Endodermal cell (in vitro differentiated cells): ENCODE measurements around the gene CLMN. TPM values are rescaled to one million over a fixed set of nuclear protein-coding genes. Genes with fewer than 3 reads are reported as not detected.
A peak's percentile ranks its signal among the peaks of the same experiment; 100 is the strongest.

Source experiments
- DNase-seq: peaks from one replicate; pipeline ENCODE4 v3.0.0-alpha.2; 2017
- H3K27ac ChIP-seq: 2 replicates; pipeline ENCODE4 v1.5.1; 2013; ENCODE audit warnings: mild to moderate bottlenecking, low read depth, low read length, moderate library complexity
- H3K27me3 ChIP-seq: 2 replicates; pipeline ENCODE4 v1.6.1; 2013; ENCODE audit warnings: mild to moderate bottlenecking, low read length, moderate library complexity; ENCODE audit not compliant: insufficient read depth, control insufficient read depth, poor library complexity, severe bottlenecking
- H3K36me3 ChIP-seq: 2 replicates; pipeline ENCODE4 v1.7.0; 2013; ENCODE audit warnings: mild to moderate bottlenecking, low read length, moderate library complexity; ENCODE audit not compliant: control insufficient read depth, insufficient read depth
- H3K4me1 ChIP-seq: one replicate; pipeline ENCODE4 v1.7.0; 2013; ENCODE audit warnings: low read length; ENCODE audit not compliant: control insufficient read depth, insufficient read depth
- H3K4me3 ChIP-seq: 2 replicates; pipeline ENCODE4 v1.5.1; 2013; ENCODE audit warnings: mild to moderate bottlenecking, low read length, moderate library complexity
- H3K9ac ChIP-seq: 2 replicates; pipeline ENCODE4 v1.6.1; 2013; ENCODE audit warnings: mild to moderate bottlenecking, low read length, moderate library complexity; ENCODE audit not compliant: poor library complexity, severe bottlenecking; ENCODE audit errors: extremely low read depth
- H3K9me3 ChIP-seq: 2 replicates; pipeline ENCODE4 v1.6.1; 2013; ENCODE audit warnings: mild to moderate bottlenecking, low read length, moderate library complexity; ENCODE audit not compliant: control insufficient read depth
- H3K27ac Mint-ChIP-seq: 2 replicates; pipeline ENCODE4 v1.8.0; 2020; ENCODE audit warnings: mixed read lengths
- H3K27me3 Mint-ChIP-seq: 2 replicates; pipeline ENCODE4 v1.8.0; 2021; ENCODE audit warnings: mild to moderate bottlenecking, mixed read lengths; ENCODE audit not compliant: insufficient read depth
- H3K36me3 Mint-ChIP-seq: 2 replicates; pipeline ENCODE4 v1.8.0; 2020; ENCODE audit warnings: low read depth, mixed read lengths
- H3K4me1 Mint-ChIP-seq: 2 replicates; pipeline ENCODE4 v1.8.0; 2020; ENCODE audit warnings: mixed read lengths
- H3K4me3 Mint-ChIP-seq: 2 replicates; pipeline ENCODE4 v1.8.0; 2020; ENCODE audit warnings: mild to moderate bottlenecking, moderate library complexity, mixed read lengths
- H3K9me3 Mint-ChIP-seq: 2 replicates; pipeline ENCODE4 v1.8.0; 2020; ENCODE audit warnings: mild to moderate bottlenecking, mixed read lengths
- WGBS, 2 experiments: methylation state at CpG; one replicate each; pipeline versions ENCODE4 v1.1.5 to v1.1.7; 2013; ENCODE audit warnings: missing lambda C conversion rate in 2 of 2, mixed read lengths in 1 of 2; ENCODE audit not compliant: insufficient coverage in 1 of 2, insufficient read length in 1 of 2; 5-methylcytosine and 5-hydroxymethylcytosine counted together
- total RNA-seq, 2 donors: library from RNA; stranded (reverse); fragmentation: NEBNext Ultra II Directional in 1 of 2; extraction: Animal tissue kit (Norgen Biotek cat#: 25700) in 1 of 2; gene quantifications; 2 replicates in 1 of 2; 3 replicates in 1 of 2; pipeline ENCODE4 v1.2.1, GENCODE V29; 2021
- TF ChIP-seq, protein P1 (sequence below): fragments of 200-600 bp; sonication (generic); conservative IDR thresholded peaks from 2 replicates; pipeline ENCODE4 v1.5.0; 2021; ENCODE audit warnings: antibody characterized with exemption, mild to moderate bottlenecking

The CLMN gene
- total RNA-seq, 2 donors from 2014 or later: 9.5 to 11.7 TPM

DNA sequence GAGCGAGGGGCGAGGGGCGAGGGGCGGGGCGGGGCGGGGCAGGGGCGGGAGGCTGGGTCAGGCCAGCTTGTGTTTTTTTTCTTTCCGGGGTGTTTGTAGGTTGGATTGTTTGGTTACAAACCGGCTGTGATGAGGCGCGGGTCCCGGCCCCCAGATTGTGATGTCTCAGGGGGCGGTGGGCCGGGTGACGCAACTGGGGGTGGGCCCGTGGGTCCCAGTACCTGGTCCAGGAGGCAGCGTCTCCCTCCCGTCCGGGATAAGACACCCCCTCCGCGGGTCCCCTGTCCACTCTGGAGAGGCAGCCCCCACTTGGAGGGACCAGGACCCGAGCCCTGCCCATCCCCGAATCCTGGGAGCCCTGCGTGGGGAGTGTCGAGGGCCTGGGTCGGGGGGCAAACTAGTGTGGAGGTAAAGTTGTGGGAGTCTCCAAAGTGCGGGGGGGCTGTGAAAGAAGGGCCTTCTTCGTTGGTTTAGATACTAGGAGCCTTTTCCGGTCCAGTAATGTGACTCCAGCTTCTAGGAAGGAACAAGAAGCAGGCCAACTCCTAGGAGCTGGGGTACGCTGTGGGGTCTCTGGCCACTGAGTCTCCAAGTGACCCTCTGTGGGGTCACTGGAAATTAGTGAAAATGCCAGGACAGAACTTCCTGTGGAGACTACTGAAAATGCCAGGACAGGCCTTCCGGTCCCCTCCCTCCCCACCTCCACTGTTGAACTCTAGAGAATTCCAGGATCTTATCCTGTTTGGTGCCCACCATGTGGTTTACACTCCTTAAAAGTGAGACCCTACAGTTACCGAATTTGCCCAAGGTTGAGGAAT lies 579 bp upstream of the CLMN start:
- H3K9ac ChIP-seq: no peak overlapping the region
- Mint-ChIP-seq H3K4me3 (peak overlapping the region; percentile 74), H3K9me3 (no peaks in the 10 kb centered on the region), H3K27me3 (peaks cover 37% of the 10 kb centered on the region), H3K27ac (no peak overlapping the region), H3K36me3 (no peaks in the 10 kb centered on the region), H3K4me1 (peaks cover 17% of the 10 kb centered on the region)
- TF ChIP-seq, protein P1, sequence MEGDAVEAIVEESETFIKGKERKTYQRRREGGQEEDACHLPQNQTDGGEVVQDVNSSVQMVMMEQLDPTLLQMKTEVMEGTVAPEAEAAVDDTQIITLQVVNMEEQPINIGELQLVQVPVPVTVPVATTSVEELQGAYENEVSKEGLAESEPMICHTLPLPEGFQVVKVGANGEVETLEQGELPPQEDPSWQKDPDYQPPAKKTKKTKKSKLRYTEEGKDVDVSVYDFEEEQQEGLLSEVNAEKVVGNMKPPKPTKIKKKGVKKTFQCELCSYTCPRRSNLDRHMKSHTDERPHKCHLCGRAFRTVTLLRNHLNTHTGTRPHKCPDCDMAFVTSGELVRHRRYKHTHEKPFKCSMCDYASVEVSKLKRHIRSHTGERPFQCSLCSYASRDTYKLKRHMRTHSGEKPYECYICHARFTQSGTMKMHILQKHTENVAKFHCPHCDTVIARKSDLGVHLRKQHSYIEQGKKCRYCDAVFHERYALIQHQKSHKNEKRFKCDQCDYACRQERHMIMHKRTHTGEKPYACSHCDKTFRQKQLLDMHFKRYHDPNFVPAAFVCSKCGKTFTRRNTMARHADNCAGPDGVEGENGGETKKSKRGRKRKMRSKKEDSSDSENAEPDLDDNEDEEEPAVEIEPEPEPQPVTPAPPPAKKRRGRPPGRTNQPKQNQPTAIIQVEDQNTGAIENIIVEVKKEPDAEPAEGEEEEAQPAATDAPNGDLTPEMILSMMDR: no peak
- H3K27ac ChIP-seq: no peak overlapping the region
- H3K4me1 ChIP-seq: no peaks in the 10 kb centered on the region
- peak; percentile 79 for DNase-seq
- WGBS, 2 experiments: 41 to 50% methylated on average over 12 to 24 of the region's 32 CpGs
- H3K9me3 ChIP-seq: no peaks in the 10 kb centered on the region
- H3K27me3 ChIP-seq: peaks cover 25% of the 10 kb centered on the region
- H3K36me3 ChIP-seq: no peaks in the 10 kb centered on the region
- peak overlapping the region; percentile 64 for H3K4me3 ChIP-seq

DNA sequence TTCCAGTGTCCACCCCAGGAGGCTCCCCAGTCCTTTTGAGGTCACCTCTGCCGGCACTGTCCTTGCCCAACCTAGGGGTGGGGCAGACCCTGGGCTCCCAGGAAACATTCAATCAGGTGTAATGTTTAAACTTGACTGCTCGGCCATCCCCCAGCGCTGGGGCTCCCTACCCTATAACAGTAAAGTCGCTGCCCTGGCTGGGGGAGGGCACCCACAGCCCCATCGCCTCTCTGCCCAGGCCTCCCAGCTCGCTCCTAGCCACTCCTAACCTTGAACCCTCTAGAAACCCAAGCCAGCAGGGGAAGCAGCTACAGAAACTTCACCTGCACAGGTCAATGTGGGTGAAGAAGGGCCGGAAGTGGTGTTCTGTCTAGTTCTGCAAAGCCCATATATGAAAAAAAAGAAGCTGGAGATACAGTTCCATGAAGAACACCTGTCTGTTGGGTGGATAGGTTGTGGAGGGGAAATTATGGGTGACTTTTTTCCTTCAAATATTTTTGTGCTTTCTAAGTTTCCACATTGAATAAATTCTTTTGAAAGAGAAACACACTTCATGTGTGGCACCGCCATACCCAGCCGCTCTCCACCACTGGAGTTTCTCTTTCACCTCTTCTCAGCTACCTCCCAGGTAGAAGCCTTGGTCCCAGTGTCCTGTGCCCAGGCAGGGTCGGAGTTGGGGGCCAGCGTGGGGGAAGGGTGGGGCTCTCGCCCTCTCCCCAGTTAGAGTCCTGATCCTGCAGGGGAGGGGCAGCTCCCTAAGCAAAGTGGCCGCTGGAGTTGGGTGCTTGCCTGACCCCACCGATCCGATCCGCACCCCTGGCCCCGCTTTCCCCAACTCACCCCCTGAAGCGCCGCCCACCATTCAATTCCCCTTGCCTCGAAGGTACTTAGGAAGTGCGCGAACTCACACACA lies 1.1 kb downstream of the CLMN start:
- WGBS, 2 experiments: 42 to 91% methylated on average over 4 to 22 of the region's 22 CpGs
- TF ChIP-seq, protein P1: no peak

DNA sequence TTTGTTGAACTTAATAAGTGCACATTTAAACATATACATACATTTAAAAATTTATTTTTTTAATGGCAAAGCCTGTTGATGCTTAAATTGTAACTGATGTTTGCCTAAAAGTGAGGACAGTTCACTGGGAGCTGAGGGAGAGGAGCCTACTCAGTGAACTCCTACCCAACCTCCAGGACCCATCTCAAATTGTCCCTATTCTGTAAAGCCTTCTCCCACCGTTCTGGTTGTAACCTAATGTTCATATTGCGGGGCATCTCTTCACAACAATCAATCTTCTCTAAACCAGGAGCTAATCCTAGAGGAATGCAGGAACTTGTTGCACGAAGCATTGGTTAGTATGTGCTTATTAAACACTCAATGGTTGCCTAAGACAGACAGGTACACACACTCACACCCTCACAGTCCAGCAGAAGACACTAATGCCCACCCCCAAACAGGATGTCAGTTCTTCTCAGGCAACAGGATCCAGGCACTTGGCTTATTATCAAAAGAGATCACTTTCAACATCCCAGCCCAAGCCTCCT lies 1.8 kb downstream of the CLMN start:
- Mint-ChIP-seq H3K27ac (no peak overlapping the region), H3K27me3 (peaks cover 25% of the 10 kb centered on the region), H3K4me3 (peak overlapping the region; percentile 74), H3K4me1 (peaks cover 17% of the 10 kb centered on the region), H3K36me3 (no peaks in the 10 kb centered on the region), H3K9me3 (no peaks in the 10 kb centered on the region)
- TF ChIP-seq, protein P1: no peak
- Histone ChIP-seq H3K27ac (no peak overlapping the region), H3K9ac (no peak overlapping the region), H3K27me3 (peaks cover 25% of the 10 kb centered on the region), H3K9me3 (no peaks in the 10 kb centered on the region), H3K36me3 (no peaks in the 10 kb centered on the region), H3K4me3 (no peak overlapping the region), H3K4me1 (no peaks in the 10 kb centered on the region)
- 80% methylated on average over 3 of the region's 3 CpGs; no CpG with 5 or more reads in 1 of the 2 experiments for WGBS, 2 experiments
- DNase-seq: no peak

More for the DNA sequence above, 1.1 kb downstream of the CLMN start:
- Mint-ChIP-seq H3K36me3 (no peaks in the 10 kb centered on the region), H3K9me3 (no peaks in the 10 kb centered on the region), H3K4me3 (peak overlapping the region; percentile 74), H3K4me1 (peaks cover 17% of the 10 kb centered on the region), H3K27me3 (peaks cover 29% of the 10 kb centered on the region), H3K27ac (no peak overlapping the region)
- H3K4me1 ChIP-seq: no peaks in the 10 kb centered on the region
- H3K27ac ChIP-seq: no peak overlapping the region
- peak overlapping the region; percentile 77 for H3K4me3 ChIP-seq
- no peaks in the 10 kb centered on the region for H3K36me3 ChIP-seq
- no peak overlapping the region for H3K9ac ChIP-seq
- peaks cover 25% of the 10 kb centered on the region for H3K27me3 ChIP-seq
- no peaks in the 10 kb centered on the region for H3K9me3 ChIP-seq
- peak; percentile 76 for DNase-seq
